ENCODE measurements around the gene DNM3.

DNA sequence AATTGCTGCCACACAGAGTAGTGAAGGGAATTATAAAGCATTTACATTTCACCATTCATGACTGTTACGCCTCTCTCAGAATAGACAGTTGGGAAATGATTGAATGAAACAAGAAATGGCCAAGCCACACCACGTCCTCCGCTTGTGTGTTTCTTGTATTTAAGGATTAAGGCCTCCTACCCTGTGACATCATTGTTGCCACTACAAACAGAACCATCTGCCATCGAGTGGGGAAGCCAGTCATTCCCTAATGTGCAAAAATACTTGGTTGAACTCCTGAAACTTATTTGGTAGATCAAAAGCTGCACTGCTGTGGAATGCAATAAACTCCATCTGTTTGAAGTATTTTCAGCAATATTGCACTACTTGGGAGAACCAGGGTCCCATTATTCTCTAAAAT, 480.2 kb downstream of the DNM3 start:
- TF ChIP-seq, protein P1, sequence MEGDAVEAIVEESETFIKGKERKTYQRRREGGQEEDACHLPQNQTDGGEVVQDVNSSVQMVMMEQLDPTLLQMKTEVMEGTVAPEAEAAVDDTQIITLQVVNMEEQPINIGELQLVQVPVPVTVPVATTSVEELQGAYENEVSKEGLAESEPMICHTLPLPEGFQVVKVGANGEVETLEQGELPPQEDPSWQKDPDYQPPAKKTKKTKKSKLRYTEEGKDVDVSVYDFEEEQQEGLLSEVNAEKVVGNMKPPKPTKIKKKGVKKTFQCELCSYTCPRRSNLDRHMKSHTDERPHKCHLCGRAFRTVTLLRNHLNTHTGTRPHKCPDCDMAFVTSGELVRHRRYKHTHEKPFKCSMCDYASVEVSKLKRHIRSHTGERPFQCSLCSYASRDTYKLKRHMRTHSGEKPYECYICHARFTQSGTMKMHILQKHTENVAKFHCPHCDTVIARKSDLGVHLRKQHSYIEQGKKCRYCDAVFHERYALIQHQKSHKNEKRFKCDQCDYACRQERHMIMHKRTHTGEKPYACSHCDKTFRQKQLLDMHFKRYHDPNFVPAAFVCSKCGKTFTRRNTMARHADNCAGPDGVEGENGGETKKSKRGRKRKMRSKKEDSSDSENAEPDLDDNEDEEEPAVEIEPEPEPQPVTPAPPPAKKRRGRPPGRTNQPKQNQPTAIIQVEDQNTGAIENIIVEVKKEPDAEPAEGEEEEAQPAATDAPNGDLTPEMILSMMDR (IDR thresholded peaks at IDR 0.05) = no peak
- TF ChIP-seq POLR2A (IDR thresholded peaks at IDR 0.05) = no peak

Data from lower leg skin (tissue), 3 donors.